Measurements from ENCODE around the gene TAF1.
A peak's percentile ranks its signal among the peaks of the same experiment; 100 is the strongest.
"Not testable (repeated sequence)": the region's sequence is repeated elsewhere in the genome, so short reads cannot be mapped to it uniquely, and the experiment has no call there.

The TAF1 gene

DNA sequence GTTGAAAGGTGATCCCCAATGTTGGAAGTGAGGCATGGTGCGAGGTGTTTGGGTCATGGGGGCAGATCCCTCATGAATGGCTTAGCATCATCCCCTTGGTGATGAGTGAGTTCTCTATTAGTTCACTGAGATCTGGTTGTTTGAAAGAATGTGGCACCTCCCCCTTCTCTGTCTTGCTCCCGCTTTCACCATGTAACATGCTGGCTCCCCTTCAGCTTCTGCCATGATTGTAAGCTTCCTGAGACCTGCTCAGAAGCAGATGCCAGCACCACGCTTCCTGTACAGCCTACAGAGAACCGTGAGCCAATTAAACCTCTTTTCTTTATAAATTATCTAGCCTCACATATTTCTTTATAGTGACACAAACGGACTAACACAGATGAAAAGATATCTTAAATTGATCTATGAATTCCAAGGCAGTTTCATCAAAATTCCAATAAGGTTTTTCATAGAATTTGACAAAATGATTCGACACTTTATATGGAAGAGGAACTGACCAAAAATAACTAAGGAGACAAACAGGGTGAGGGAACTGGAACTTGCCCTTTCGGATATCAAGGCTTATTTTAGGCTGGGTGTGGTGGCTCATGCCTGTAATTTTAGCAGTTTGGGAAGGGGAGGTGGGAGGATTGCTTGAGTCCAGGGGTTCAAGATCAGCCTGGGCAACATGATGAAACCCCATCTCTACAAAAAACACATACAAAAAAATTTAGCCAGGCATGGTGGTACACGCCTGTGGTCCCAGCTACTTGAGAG is 109.8 kb downstream of the TAF1 start:
- no peaks in the 10 kb centered on the region for H3K9me3 ChIP-seq (ENCODE audit: control insufficient read depth, low read length)
- no peak overlapping the region for H3K9ac ChIP-seq (ENCODE audit: low read length)
- no peak overlapping the region for H3K4me3 ChIP-seq (ENCODE audit: low read length)
- no peaks in the 10 kb centered on the region for H3K4me1 ChIP-seq (ENCODE audit: control insufficient read depth, insufficient read depth, low read length)
- H3K36me3 ChIP-seq (ENCODE audit: control insufficient read depth, insufficient read depth, low read length, severe bottlenecking), result no peaks in the 10 kb centered on the region
- H3K27me3 ChIP-seq (replicated peaks; ENCODE audit: control insufficient read depth, insufficient read depth, low read length), result no peaks in the 10 kb centered on the region
- no peak for DNase-seq (ENCODE audit: low read depth)

DNA sequence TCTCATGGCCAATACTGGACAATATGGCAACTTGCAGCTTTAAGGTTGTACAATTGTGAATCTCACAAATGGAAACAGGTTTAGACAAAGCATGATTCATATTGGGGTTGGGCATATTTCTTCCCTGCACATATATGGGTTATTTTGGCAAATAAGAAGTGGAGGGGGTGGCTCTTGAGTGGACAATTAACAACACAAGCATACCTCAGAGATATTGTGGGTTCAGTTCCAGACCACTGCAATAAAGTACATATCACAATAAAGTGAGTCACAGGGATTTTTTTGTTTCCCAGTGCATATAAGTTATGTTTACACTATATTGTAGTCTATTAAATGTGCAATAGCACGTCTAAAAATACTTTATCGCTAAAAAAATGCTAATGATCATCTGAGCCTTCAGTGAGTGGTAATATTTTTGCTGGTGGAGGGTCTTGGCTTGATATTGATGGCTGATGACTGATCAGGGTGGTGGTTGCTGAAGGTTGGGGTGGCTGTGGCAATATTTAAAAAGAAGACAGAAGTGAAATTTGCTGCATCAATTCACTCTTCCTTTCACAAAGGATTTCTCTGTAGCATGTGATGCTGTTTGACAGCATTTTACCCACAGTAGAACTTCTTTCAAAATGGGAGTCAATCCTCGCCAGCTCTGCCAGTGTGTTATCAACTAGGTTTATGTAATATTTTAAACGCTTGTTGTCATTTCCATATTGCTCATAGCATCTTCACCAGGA is 116.2 kb downstream of the TAF1 start:
- H3K27me3 ChIP-seq (replicated peaks; ENCODE audit: control insufficient read depth, insufficient read depth, low read length), result no peaks in the 10 kb centered on the region
- H3K4me3 ChIP-seq (ENCODE audit: low read length), result no peak overlapping the region
- H3K9me3 ChIP-seq (ENCODE audit: control insufficient read depth, low read length), result no peaks in the 10 kb centered on the region
- H3K9ac ChIP-seq (ENCODE audit: low read length), result no peak overlapping the region
- DNase-seq (ENCODE audit: low read depth), result no peak
- no peaks in the 10 kb centered on the region for H3K36me3 ChIP-seq (ENCODE audit: control insufficient read depth, insufficient read depth, low read length, severe bottlenecking)
- peaks cover 4% of the 10 kb centered on the region for H3K4me1 ChIP-seq (ENCODE audit: control insufficient read depth, insufficient read depth, low read length)

DNA sequence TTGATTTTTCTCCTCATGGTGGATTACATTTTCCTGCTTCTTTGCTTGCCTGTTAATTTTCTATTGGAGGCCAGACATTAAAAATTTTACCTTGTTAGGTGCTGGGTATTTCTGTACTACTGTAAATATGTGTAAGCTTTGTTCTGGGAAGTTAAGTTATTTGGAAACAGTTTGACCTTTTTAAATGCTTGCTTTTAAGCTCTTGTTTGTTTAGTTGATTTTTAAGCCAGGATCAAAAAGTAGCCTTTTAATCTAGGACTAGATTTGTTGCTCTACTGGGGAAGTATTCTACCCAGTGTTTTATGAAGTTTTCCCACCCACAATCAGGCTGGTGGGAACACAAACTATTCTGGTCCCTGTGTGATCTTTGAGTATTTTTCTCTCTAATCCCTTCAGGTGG is 121.7 kb downstream of the TAF1 start:
- Histone ChIP-seq H3K27me3 (replicated peaks; ENCODE audit: control insufficient read depth, insufficient read depth, low read length) (no peaks in the 10 kb centered on the region), H3K9me3 (ENCODE audit: control insufficient read depth, low read length) (no peaks in the 10 kb centered on the region), H3K4me3 (ENCODE audit: low read length) (no peak overlapping the region), H3K36me3 (ENCODE audit: control insufficient read depth, insufficient read depth, low read length, severe bottlenecking) (no peaks in the 10 kb centered on the region), H3K4me1 (ENCODE audit: control insufficient read depth, insufficient read depth, low read length) (peaks cover 4% of the 10 kb centered on the region), H3K9ac (ENCODE audit: low read length) (no peak overlapping the region)
- DNase-seq (ENCODE audit: low read depth), result no peak

DNA sequence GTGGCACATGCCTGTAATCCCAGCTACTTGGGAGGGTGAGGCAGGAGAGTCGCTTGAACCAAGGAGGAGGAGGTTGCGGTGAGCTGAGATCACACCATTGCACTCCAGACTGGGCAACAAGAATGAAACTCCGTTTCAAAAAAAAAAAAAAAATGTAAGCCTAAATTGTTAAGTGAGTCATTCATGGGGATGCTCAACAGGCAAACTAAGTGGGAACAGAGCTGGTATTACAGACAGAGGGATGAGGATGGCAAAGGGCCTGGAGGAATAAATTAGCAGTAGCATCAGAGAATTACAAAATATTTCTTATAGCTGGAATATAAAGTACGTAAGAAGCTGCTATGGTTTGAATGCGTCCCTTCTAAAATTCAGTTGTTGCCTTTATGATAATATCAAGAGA is 123.4 kb downstream of the TAF1 start:
- no peaks in the 10 kb centered on the region for H3K9me3 ChIP-seq (ENCODE audit: control insufficient read depth, low read length)
- no peak overlapping the region for H3K4me3 ChIP-seq (ENCODE audit: low read length)
- H3K4me1 ChIP-seq (ENCODE audit: control insufficient read depth, insufficient read depth, low read length), result peaks cover 11% of the 10 kb centered on the region
- DNase-seq (ENCODE audit: low read depth), result no peak
- H3K27me3 ChIP-seq (replicated peaks; ENCODE audit: control insufficient read depth, insufficient read depth, low read length), result no peaks in the 10 kb centered on the region
- no peaks in the 10 kb centered on the region for H3K36me3 ChIP-seq (ENCODE audit: control insufficient read depth, insufficient read depth, low read length, severe bottlenecking)
- H3K9ac ChIP-seq (ENCODE audit: low read length), result no peak overlapping the region

DNA sequence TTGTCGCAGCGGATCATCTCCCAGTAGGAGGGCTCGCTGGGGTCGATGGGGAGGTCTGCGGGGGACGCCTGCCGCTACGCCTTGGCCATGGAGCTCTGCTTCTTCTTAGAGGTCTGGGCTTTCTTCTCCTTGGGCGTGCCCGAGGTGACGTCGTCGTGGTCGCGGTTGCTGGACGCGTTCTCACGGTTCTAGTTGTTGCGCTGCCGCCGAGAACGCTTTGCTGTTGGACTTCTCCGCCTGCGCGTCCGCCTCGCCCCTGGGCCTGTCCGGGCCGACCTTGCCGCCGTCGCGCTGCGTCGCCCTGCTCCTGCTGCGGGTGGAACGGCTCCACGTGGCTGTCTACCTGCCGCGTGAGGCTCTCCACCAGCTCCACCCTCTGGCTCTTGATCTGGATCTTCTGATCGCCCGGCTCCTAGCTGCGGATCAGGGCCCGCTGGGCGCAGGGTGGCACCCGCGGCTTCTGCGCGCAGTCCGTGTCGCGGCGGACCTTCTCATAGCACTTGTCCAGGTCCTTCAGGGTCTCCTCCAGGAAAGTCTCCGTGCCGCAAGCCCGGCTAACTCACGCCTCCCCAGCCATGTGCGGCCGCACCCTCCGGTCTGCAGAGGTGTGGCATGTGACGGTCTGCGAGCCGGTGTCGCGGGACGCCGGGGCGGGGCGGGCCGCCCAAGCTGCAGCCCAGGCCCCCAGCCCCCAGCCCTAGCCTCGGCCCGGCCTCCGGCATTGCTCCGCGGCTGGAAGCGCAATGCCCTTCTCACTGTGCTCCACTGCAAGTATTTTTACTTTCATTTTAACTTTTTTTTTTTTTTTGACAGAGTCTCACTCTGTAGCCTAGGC is 126.3 kb downstream of the TAF1 start:
- no peaks in the 10 kb centered on the region for H3K36me3 ChIP-seq (ENCODE audit: control insufficient read depth, insufficient read depth, low read length, severe bottlenecking)
- H3K27me3 ChIP-seq (replicated peaks; ENCODE audit: control insufficient read depth, insufficient read depth, low read length), result no peaks in the 10 kb centered on the region
- peak; percentile 43 for DNase-seq (ENCODE audit: low read depth)
- no peaks in the 10 kb centered on the region for H3K9me3 ChIP-seq (ENCODE audit: control insufficient read depth, low read length)
- peak overlapping the region; percentile 71 for H3K9ac ChIP-seq (ENCODE audit: low read length)
- H3K4me3 ChIP-seq (ENCODE audit: low read length), result peak overlapping the region; percentile 80
- H3K4me1 ChIP-seq (ENCODE audit: control insufficient read depth, insufficient read depth, low read length), result peaks cover 7% of the 10 kb centered on the region

DNA sequence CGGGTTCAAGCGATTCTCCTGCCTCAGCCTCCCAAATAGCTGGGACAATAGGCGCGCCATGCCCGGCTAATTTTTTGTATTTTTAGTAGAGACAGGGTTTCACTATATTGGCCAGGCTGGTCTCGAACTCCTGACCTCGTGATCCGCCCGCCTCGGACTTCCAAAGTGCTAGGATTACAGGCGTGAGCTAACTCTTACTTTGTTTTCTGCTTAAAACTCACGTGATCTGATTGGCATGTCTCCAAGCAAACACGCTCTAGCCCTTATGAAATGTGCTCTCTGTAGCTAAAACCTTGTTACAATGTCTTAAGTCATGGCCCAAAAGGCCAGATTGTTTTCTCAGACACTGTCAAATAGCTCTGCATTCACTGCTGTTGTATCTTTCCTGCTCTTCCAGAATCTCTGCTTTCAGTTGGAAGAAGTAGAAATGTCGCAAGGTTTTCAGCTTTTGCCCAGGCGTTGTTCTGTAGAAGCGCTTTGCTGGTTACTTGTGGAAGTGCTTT is 127.0 kb downstream of the TAF1 start:
- H3K9ac ChIP-seq (ENCODE audit: low read length), result peak overlapping the region; percentile 71
- H3K4me3 ChIP-seq (ENCODE audit: low read length), result peak overlapping the region; percentile 80
- H3K36me3 ChIP-seq (ENCODE audit: control insufficient read depth, insufficient read depth, low read length, severe bottlenecking), result no peaks in the 10 kb centered on the region
- no peak for DNase-seq (ENCODE audit: low read depth)
- peaks cover 7% of the 10 kb centered on the region for H3K4me1 ChIP-seq (ENCODE audit: control insufficient read depth, insufficient read depth, low read length)
- H3K27me3 ChIP-seq (replicated peaks; ENCODE audit: control insufficient read depth, insufficient read depth, low read length), result no peaks in the 10 kb centered on the region
- no peaks in the 10 kb centered on the region for H3K9me3 ChIP-seq (ENCODE audit: control insufficient read depth, low read length)

DNA sequence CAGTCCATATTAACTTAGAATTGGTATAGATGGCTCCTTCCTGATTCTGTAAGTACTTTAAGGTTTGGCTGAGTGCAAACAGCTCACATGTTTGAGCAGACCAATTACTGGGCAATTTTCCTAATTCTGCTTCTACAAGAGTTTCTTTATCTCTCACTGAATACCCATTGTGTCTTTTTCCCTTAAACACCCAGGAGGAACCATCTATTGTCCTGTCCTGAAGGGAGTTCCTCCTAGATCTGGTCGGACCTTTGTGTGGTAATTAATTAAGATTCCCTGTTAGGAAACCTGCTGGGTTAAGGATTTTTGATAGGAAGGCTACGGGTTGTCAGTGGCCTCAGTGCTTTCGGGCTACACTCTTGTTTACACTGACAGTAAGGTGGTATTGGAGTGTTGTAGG is 129.8 kb downstream of the TAF1 start:
- not testable (repeated sequence) for H3K9ac ChIP-seq (ENCODE audit: low read length); H3K4me1 ChIP-seq (ENCODE audit: control insufficient read depth, insufficient read depth, low read length); H3K4me3 ChIP-seq (ENCODE audit: low read length); H3K9me3 ChIP-seq (ENCODE audit: control insufficient read depth, low read length); H3K36me3 ChIP-seq (ENCODE audit: control insufficient read depth, insufficient read depth, low read length, severe bottlenecking); H3K27me3 ChIP-seq (replicated peaks; ENCODE audit: control insufficient read depth, insufficient read depth, low read length); DNase-seq (ENCODE audit: low read depth)

DNA sequence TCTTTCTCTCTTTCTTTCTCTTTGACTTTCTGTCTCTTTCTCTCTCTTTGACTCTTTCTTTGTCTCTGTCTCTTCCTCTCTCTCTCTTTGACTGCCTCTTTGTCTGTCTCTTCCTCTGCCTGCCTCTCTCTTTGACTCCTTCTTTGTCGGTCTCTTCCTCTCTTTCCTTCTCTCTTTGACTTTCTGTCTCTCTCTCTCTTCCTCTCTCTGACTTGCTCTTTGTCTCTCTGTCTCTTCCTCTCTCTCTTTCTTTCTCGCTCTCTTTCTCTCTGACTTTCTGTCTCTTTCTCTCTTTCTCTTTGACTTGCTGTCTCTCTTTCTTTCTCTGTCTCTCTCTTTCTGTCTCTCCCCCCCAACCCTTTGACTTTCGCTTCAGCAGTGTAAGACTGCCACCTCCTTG is 130.3 kb downstream of the TAF1 start:
- no peaks in the 10 kb centered on the region for H3K36me3 ChIP-seq (ENCODE audit: control insufficient read depth, insufficient read depth, low read length, severe bottlenecking)
- H3K9me3 ChIP-seq (ENCODE audit: control insufficient read depth, low read length), result no peaks in the 10 kb centered on the region
- H3K4me1 ChIP-seq (ENCODE audit: control insufficient read depth, insufficient read depth, low read length), result peaks cover 7% of the 10 kb centered on the region
- no peaks in the 10 kb centered on the region for H3K27me3 ChIP-seq (replicated peaks; ENCODE audit: control insufficient read depth, insufficient read depth, low read length)
- DNase-seq (ENCODE audit: low read depth), result no peak
- H3K9ac ChIP-seq (ENCODE audit: low read length), result no peak overlapping the region
- H3K4me3 ChIP-seq (ENCODE audit: low read length), result no peak overlapping the region

DNA sequence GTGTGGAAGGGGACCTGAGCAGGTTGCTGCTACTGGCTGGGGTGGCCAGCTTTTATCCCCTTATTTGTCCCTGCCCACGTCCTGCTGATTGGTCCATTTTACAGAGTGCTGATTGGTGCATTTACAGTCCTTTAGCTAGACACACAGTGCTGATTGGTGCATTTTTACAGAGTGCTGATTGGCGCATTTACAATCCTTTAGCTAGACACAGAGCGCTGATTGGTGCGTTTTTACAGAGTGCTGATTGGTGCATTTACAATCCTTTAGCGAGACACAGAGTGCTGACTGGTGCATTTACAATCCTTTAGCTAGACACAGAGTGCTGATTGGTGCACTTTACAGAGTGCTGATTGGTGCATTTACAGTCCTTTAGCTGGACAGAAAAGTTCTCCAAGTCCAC is 135.9 kb downstream of the TAF1 start:
- not testable (repeated sequence) for H3K36me3 ChIP-seq (ENCODE audit: control insufficient read depth, insufficient read depth, low read length, severe bottlenecking); H3K4me1 ChIP-seq (ENCODE audit: control insufficient read depth, insufficient read depth, low read length); H3K27me3 ChIP-seq (replicated peaks; ENCODE audit: control insufficient read depth, insufficient read depth, low read length); DNase-seq (ENCODE audit: low read depth); H3K4me3 ChIP-seq (ENCODE audit: low read length); H3K9ac ChIP-seq (ENCODE audit: low read length); H3K9me3 ChIP-seq (ENCODE audit: control insufficient read depth, low read length)

DNA sequence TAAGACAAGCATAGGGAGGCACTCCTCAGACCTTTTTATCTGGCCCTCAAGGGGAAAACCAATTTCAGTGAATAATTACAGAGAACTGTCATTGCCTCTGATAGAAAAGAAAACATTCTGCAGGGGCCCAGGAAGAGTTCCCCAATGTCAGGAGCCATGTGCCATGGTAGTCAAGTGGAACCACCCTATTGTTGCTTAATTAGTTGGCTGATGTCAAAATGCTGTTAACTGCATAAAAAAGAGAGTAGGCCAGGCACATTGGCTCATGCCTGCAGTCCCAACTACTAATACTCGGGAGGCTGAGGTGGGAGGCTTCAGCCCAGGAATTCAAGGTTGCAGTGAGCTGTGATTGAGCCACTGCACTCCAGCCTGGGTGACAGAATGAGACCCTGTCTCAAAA is 138.2 kb downstream of the TAF1 start:
- Histone ChIP-seq H3K36me3 (ENCODE audit: control insufficient read depth, insufficient read depth, low read length, severe bottlenecking) (no peaks in the 10 kb centered on the region), H3K4me3 (ENCODE audit: low read length) (no peak overlapping the region), H3K9me3 (ENCODE audit: control insufficient read depth, low read length) (no peaks in the 10 kb centered on the region), H3K9ac (ENCODE audit: low read length) (no peak overlapping the region), H3K27me3 (replicated peaks; ENCODE audit: control insufficient read depth, insufficient read depth, low read length) (no peaks in the 10 kb centered on the region), H3K4me1 (ENCODE audit: control insufficient read depth, insufficient read depth, low read length) (no peaks in the 10 kb centered on the region)
- no peak for DNase-seq (ENCODE audit: low read depth)

DNA sequence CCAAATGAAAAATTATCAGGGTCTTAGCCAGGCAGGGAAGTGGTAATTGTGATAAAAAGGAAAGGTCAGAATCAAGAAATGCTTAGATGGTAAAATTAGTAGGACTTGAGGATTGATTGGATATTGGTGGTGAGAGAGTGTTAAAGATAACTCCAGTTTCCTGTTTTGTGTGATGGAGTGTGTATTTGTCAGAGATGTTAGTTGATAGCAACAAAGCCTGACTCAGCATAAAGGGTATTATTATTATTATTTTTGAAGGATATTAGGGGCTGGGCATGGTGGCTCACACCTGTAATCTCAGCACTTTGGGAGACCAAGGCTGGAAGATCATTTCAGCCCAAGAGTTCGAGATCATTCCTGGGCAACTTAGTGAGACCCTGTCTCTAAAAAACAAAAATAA is 143.1 kb downstream of the TAF1 start:
- Histone ChIP-seq H3K4me3 (ENCODE audit: low read length) (no peak overlapping the region), H3K27me3 (replicated peaks; ENCODE audit: control insufficient read depth, insufficient read depth, low read length) (no peaks in the 10 kb centered on the region), H3K9me3 (ENCODE audit: control insufficient read depth, low read length) (no peaks in the 10 kb centered on the region), H3K9ac (ENCODE audit: low read length) (no peak overlapping the region), H3K36me3 (ENCODE audit: control insufficient read depth, insufficient read depth, low read length, severe bottlenecking) (no peaks in the 10 kb centered on the region), H3K4me1 (ENCODE audit: control insufficient read depth, insufficient read depth, low read length) (no peaks in the 10 kb centered on the region)
- no peak for DNase-seq (ENCODE audit: low read depth)
